H9 (cell line): Measurements from ENCODE around the gene IL6ST. TPM values are rescaled to one million over a fixed set of nuclear protein-coding genes. Genes with fewer than 3 reads are reported as not detected.
A peak's percentile ranks its signal among the peaks of the same experiment; 100 is the strongest.

Source experiments
- DNase-seq: peaks from one replicate; pipeline ENCODE4 v3.0.0-alpha.2; 2017
- H2AFZ ChIP-seq: one replicate; pipeline ENCODE4 v1.6.1; 2013; ENCODE audit warnings: mild to moderate bottlenecking, low read length, control low read depth, moderate library complexity
- H2AK5ac ChIP-seq: 2 replicates; pipeline ENCODE4 v1.6.1; 2013; ENCODE audit warnings: low read length, control low read depth, mixed read lengths; ENCODE audit not compliant: insufficient read length
- H2BK120ac ChIP-seq: one replicate; pipeline ENCODE4 v1.6.1; 2013; ENCODE audit warnings: low read depth, mild to moderate bottlenecking, low read length, control low read depth, inconsistent platforms; ENCODE audit not compliant: poor library complexity, severe bottlenecking
- H2BK12ac ChIP-seq: 2 replicates; pipeline ENCODE4 v1.6.1; 2013; ENCODE audit warnings: low read length, control low read depth, mixed read lengths, low read depth; ENCODE audit not compliant: insufficient read length
- H2BK15ac ChIP-seq: 2 replicates; pipeline ENCODE4 v1.6.1; 2013; ENCODE audit warnings: low read depth, low read length, control low read depth
- H2BK20ac ChIP-seq: one replicate; pipeline ENCODE4 v1.6.1; 2013; ENCODE audit warnings: low read depth, mild to moderate bottlenecking, low read length, control low read depth, inconsistent platforms; ENCODE audit not compliant: poor library complexity, severe bottlenecking
- H2BK5ac ChIP-seq: 2 replicates; pipeline ENCODE4 v1.6.1; 2013; ENCODE audit warnings: low read length, control low read depth, mixed read lengths; ENCODE audit not compliant: insufficient read length
- H3K14ac ChIP-seq: 2 replicates; pipeline ENCODE4 v1.6.1; 2013; ENCODE audit warnings: low read length, control low read depth; ENCODE audit not compliant: insufficient read depth
- H3K18ac ChIP-seq: 2 replicates; pipeline ENCODE4 v1.6.1; 2013; ENCODE audit warnings: low read depth, mild to moderate bottlenecking, mixed read lengths, low read length, control low read depth; ENCODE audit not compliant: insufficient read length
- H3K23ac ChIP-seq: 2 replicates; pipeline ENCODE4 v1.6.1; 2013; ENCODE audit warnings: low read length, control low read depth, mixed read lengths, low read depth; ENCODE audit not compliant: insufficient read length
- H3K23me2 ChIP-seq: 2 replicates; pipeline ENCODE4 v1.6.1; 2013; ENCODE audit warnings: low read depth, mild to moderate bottlenecking, mixed read lengths, low read length, control low read depth; ENCODE audit not compliant: insufficient read length, poor library complexity, severe bottlenecking
- H3K27ac ChIP-seq: 2 replicates; pipeline ENCODE4 v1.5.1; 2013; ENCODE audit warnings: low read length, control low read depth, mixed read lengths, low read depth; ENCODE audit not compliant: insufficient read length
- H3K27me3 ChIP-seq: 2 replicates; pipeline ENCODE4 v1.6.1; 2013; ENCODE audit warnings: low read length, control low read depth, inconsistent platforms; ENCODE audit not compliant: insufficient read depth
- H3K4ac ChIP-seq: 2 replicates; pipeline ENCODE4 v1.6.1; 2013; ENCODE audit warnings: low read depth, mild to moderate bottlenecking, control low read depth, inconsistent platforms, low read length, moderate library complexity
- H3K4me1 ChIP-seq: 2 replicates; pipeline ENCODE4 v1.6.1; 2013; ENCODE audit warnings: low read length, control low read depth, inconsistent platforms; ENCODE audit not compliant: insufficient read depth
- H3K4me2 ChIP-seq: 2 replicates; pipeline ENCODE4 v1.6.1; 2013; ENCODE audit warnings: low read length, control low read depth, mixed read lengths; ENCODE audit not compliant: insufficient read length, insufficient read depth
- H3K56ac ChIP-seq: 2 replicates; pipeline ENCODE4 v1.6.1; 2013; ENCODE audit warnings: low read depth, mild to moderate bottlenecking, mixed read lengths, low read length, control low read depth; ENCODE audit not compliant: insufficient read length
- H3K79me1 ChIP-seq: 2 replicates; pipeline ENCODE4 v1.6.1; 2013; ENCODE audit warnings: low read depth, mild to moderate bottlenecking, moderate library complexity, low read length, control low read depth, inconsistent platforms; ENCODE audit not compliant: insufficient read depth, poor library complexity, severe bottlenecking
- H3K79me2 ChIP-seq: 2 replicates; pipeline ENCODE4 v1.6.1; 2013; ENCODE audit warnings: low read length, control low read depth, inconsistent platforms; ENCODE audit not compliant: insufficient read depth
- H3K9ac ChIP-seq: 2 replicates; pipeline ENCODE4 v1.6.1; 2013; ENCODE audit warnings: low read length, control low read depth, mixed read lengths; ENCODE audit not compliant: insufficient read length; ENCODE audit errors: extremely low read depth
- H3K9me3 ChIP-seq: one replicate; pipeline ENCODE4 v1.6.1; 2013; ENCODE audit warnings: low read depth, low read length, inconsistent platforms; ENCODE audit not compliant: control insufficient read depth
- H3T11ph ChIP-seq: one replicate; pipeline ENCODE4 v1.6.1; 2013; ENCODE audit warnings: mild to moderate bottlenecking, low read length, control low read depth, inconsistent platforms
- H4K20me1 ChIP-seq: one replicate; pipeline ENCODE4 v1.6.1; 2013; ENCODE audit not compliant: control insufficient read depth, insufficient read length, insufficient read depth
- H4K5ac ChIP-seq: 2 replicates; pipeline ENCODE4 v1.6.1; 2013; ENCODE audit warnings: low read depth, mild to moderate bottlenecking, mixed read lengths, low read length, control low read depth; ENCODE audit not compliant: insufficient read length
- H4K8ac ChIP-seq: replicated peaks from 2 replicates; pipeline ENCODE4 v1.6.1; 2013; ENCODE audit warnings: low read length, control low read depth, mixed read lengths, low read depth; ENCODE audit not compliant: insufficient read length
- H4K91ac ChIP-seq: 2 replicates; pipeline ENCODE4 v1.6.1; 2013; ENCODE audit warnings: low read depth, mild to moderate bottlenecking, moderate library complexity, mixed read lengths, low read length, control low read depth; ENCODE audit not compliant: insufficient read length
- H3K27ac Mint-ChIP-seq, 3 experiments: 2 replicates in 2 of 3; 3 replicates in 1 of 3; pipeline ENCODE4 v1.8.0; 2020 to 2021; ENCODE audit warnings: mixed read lengths in 3 of 3, mild to moderate bottlenecking in 1 of 3, moderate library complexity in 1 of 3
- H3K27me3 Mint-ChIP-seq: 2 replicates; pipeline ENCODE4 v1.8.0; 2021; ENCODE audit warnings: low read depth, mild to moderate bottlenecking, moderate library complexity, mixed read lengths
- H3K36me3 Mint-ChIP-seq, 3 experiments: 2 replicates in 2 of 3; 3 replicates in 1 of 3; pipeline ENCODE4 v1.8.0; 2020 to 2021; ENCODE audit warnings: low read depth in 3 of 3, mixed read lengths in 3 of 3; ENCODE audit not compliant: insufficient read depth in 1 of 3
- H3K4me1 Mint-ChIP-seq, 2 experiments: 2 replicates each; pipeline ENCODE4 v1.8.0; 2020; ENCODE audit warnings: mixed read lengths in 2 of 2
- H3K4me3 Mint-ChIP-seq, 2 experiments: 2 replicates in 1 of 2; 3 replicates in 1 of 2; pipeline ENCODE4 v1.8.0; 2020 to 2021; ENCODE audit warnings: mild to moderate bottlenecking in 2 of 2, mixed read lengths in 2 of 2, moderate library complexity in 1 of 2
- H3K9me3 Mint-ChIP-seq, 2 experiments: 2 replicates in 1 of 2; 3 replicates in 1 of 2; pipeline ENCODE4 v1.8.0; 2020; ENCODE audit warnings: mild to moderate bottlenecking in 2 of 2, mixed read lengths in 2 of 2, moderate library complexity in 1 of 2
- WGBS: extraction: QIAGEN DNeasy Blood & Tissue Kit; methylation state at CpG from one replicate; pipeline ENCODE4 v1.1.7; 2013; ENCODE audit warnings: missing lambda C conversion rate, low lambda C conversion rate, mixed read lengths; ENCODE audit not compliant: insufficient read length; ENCODE audit errors: extremely low coverage; 5-methylcytosine and 5-hydroxymethylcytosine counted together
- total RNA-seq: library from RNA; stranded (reverse); gene quantifications from 2 replicates; pipeline ENCODE4 v1.2.1, GENCODE V29; 2021
- TF ChIP-seq, protein P1 (sequence below): fragments of 200-600 bp; sonication (generic); conservative IDR thresholded peaks from 3 replicates; pipeline ENCODE4 v1.8.0; 2021; ENCODE audit warnings: antibody characterized with exemption, mild to moderate bottlenecking

IL6ST gene
- total RNA-seq, 1 experiment from 2014 or later = 11.1 TPM

- H3K27ac Mint-ChIP-seq = no peak overlapping the region; a peak in 1 of 7 replicates
- H3K36me3 Mint-ChIP-seq = no peaks in the 10 kb centered on the region
- Histone ChIP-seq H2BK5ac (no peak overlapping the region), H3K9ac (no peak overlapping the region), H2AFZ (no peak overlapping the region), H3K23me2 (no peaks in the 10 kb centered on the region), H4K8ac (no peak overlapping the region), H3K14ac (no peak overlapping the region), H3K27ac (no peak overlapping the region), H3K79me2 (no peaks in the 10 kb centered on the region), H3K9me3 (no peaks in the 10 kb centered on the region), H4K91ac (no peak overlapping the region), H4K5ac (no peak overlapping the region), H2BK20ac (no peak overlapping the region), H3K56ac (no peak overlapping the region), H2BK15ac (no peak overlapping the region), H3K23ac (no peak overlapping the region), H3K4ac (no peak overlapping the region), H2BK120ac (no peak overlapping the region), H3K4me1 (no peaks in the 10 kb centered on the region), H3K4me2 (no peak overlapping the region), H2BK12ac (no peak overlapping the region), H3K18ac (peak overlapping the region; percentile 4), H3K79me1 (no peaks in the 10 kb centered on the region), H4K20me1 (no peaks in the 10 kb centered on the region), H3T11ph (no peak overlapping the region), H2AK5ac (no peak overlapping the region), H3K27me3 (no peaks in the 10 kb centered on the region)
- TF ChIP-seq, protein P1, sequence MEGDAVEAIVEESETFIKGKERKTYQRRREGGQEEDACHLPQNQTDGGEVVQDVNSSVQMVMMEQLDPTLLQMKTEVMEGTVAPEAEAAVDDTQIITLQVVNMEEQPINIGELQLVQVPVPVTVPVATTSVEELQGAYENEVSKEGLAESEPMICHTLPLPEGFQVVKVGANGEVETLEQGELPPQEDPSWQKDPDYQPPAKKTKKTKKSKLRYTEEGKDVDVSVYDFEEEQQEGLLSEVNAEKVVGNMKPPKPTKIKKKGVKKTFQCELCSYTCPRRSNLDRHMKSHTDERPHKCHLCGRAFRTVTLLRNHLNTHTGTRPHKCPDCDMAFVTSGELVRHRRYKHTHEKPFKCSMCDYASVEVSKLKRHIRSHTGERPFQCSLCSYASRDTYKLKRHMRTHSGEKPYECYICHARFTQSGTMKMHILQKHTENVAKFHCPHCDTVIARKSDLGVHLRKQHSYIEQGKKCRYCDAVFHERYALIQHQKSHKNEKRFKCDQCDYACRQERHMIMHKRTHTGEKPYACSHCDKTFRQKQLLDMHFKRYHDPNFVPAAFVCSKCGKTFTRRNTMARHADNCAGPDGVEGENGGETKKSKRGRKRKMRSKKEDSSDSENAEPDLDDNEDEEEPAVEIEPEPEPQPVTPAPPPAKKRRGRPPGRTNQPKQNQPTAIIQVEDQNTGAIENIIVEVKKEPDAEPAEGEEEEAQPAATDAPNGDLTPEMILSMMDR = no peak
- H3K4me1 Mint-ChIP-seq = peaks cover 11 to 13% of the 10 kb centered on the region in 2 experiments; a peak in 3 of 4 replicates
- H3K4me3 Mint-ChIP-seq = no peak overlapping the region
- no CpG with 5 or more reads among the region's 9 CpGs for WGBS
- no peak for DNase-seq
- H3K27me3 Mint-ChIP-seq = no peaks in the 10 kb centered on the region
- H3K9me3 Mint-ChIP-seq = no peaks in the 10 kb centered on the region
Observed at GRCh38 chr5:55923865-55924500, 70.8 kb downstream of the IL6ST start.
